Stomach (tissue), 9 donors: ENCODE measurements around the gene SH3BP5. TPM values are rescaled to one million over a fixed set of nuclear protein-coding genes. Genes with fewer than 3 reads are reported as not detected.

ENCODE experiments used
- DNase-seq, 2 donors: peaks; one replicate each; pipeline versions ENCODE4 v3.0.0 to v3.0.0-alpha.2; 2013 to 2019
- H3K27ac ChIP-seq, 5 donors: fragments of 200-600 bp in 4 of 5; sonication (generic) in 4 of 5; one replicate each; pipeline ENCODE4 v1.5.1; 2013 to 2019; ENCODE audit warnings: mild to moderate bottlenecking in 1 of 5, moderate library complexity in 1 of 5
- H3K27me3 ChIP-seq, 3 donors: fragments of 200-600 bp; sonication (generic); one replicate each; pipeline ENCODE4 v1.5.1; 2017 to 2019; ENCODE audit warnings: mixed run types in 1 of 3
- H3K36me3 ChIP-seq, 4 donors: fragments of 200-600 bp; sonication (generic); 1 replicate in 3 of 4; 2 replicates in 1 of 4; pipeline ENCODE4 v1.5.1; 2016 to 2019
- H3K4me1 ChIP-seq, 4 donors: fragments of 200-600 bp; sonication (generic); one replicate each; pipeline ENCODE4 v1.5.1; 2016 to 2019
- H3K4me3 ChIP-seq, 4 donors: fragments of 200-600 bp; sonication (generic) in 3 of 4; one replicate each; pipeline ENCODE4 v1.5.1; 2016 to 2019; ENCODE audit warnings: mild to moderate bottlenecking in 1 of 4
- H3K9me3 ChIP-seq, 4 donors: fragments of 200-600 bp; sonication (generic); one replicate each; pipeline ENCODE4 v1.5.1; 2016 to 2019
- EP300 ChIP-seq: sonication (generic); formaldehyde crosslinking; IDR thresholded peaks from one replicate; pipeline ENCODE4 v1.6.1; 2017; ENCODE audit warnings: antibody characterized with exemption
- POLR2A ChIP-seq, 4 donors: fragments of 450-650 bp; IDR thresholded peaks; one replicate each; pipeline ENCODE4 v1.6.1; 2016; ENCODE audit warnings: antibody characterized with exemption in 4 of 4, control low read depth in 2 of 4, mild to moderate bottlenecking in 1 of 4, moderate library complexity in 1 of 4
- POLR2AphosphoS5 ChIP-seq, 3 donors: sonication (generic); formaldehyde crosslinking; IDR thresholded peaks; one replicate each; pipeline ENCODE4 v1.6.1; 2016; ENCODE audit warnings: antibody characterized with exemption in 3 of 3
- WGBS, 5 donors: extraction: QIAGEN DNeasy Blood & Tissue Kit in 3 of 5; methylation state at CpG; one replicate each; pipeline versions ENCODE4 v1.1.5 to v1.1.7; 2013 to 2018; 5-methylcytosine and 5-hydroxymethylcytosine counted together
- intact Hi-C: fragments of 100-400 bp; cut with DNase I; formaldehyde crosslinking; loops from one replicate; pipeline ENCODE4 v1.15.1; 2023; ENCODE audit warnings: low total_unique reads
- polyA plus RNA-seq, 3 donors: library from polyadenylated mRNA; stranded (reverse); fragments of 200-250 nt; gene quantifications; one replicate each; pipeline ENCODE4 v1.2.3, GENCODE V29; 2013
- total RNA-seq, 5 donors: library from RNA; depleted of rRNA; stranded (reverse); fragments of >200 nt; gene quantifications; one replicate each; pipeline versions ENCODE4 v1.1.0 to v1.2.3, GENCODE V29; 2014 to 2016
- TF ChIP-seq, protein P1 (sequence below), 7 experiments: fragments of 450-650 bp in 4 of 7; fragments of 200-600 bp in 3 of 7; sonication (generic) in 3 of 7; IDR thresholded peaks; one replicate each; pipeline ENCODE4 v1.5.1; 2016 to 2019; ENCODE audit warnings: antibody characterized with exemption in 7 of 7, control low read depth in 2 of 7, mild to moderate bottlenecking in 1 of 7
- donor health status: healthy with polysubstance abuse.
- donor health status: Bipolar disorder and iron deficiency.
- donor health status: healthy.

SH3BP5 gene
- total and polyA plus RNA-seq, 8 donors: 1.8 to 43.7 (median 18.9) TPM

DNA sequence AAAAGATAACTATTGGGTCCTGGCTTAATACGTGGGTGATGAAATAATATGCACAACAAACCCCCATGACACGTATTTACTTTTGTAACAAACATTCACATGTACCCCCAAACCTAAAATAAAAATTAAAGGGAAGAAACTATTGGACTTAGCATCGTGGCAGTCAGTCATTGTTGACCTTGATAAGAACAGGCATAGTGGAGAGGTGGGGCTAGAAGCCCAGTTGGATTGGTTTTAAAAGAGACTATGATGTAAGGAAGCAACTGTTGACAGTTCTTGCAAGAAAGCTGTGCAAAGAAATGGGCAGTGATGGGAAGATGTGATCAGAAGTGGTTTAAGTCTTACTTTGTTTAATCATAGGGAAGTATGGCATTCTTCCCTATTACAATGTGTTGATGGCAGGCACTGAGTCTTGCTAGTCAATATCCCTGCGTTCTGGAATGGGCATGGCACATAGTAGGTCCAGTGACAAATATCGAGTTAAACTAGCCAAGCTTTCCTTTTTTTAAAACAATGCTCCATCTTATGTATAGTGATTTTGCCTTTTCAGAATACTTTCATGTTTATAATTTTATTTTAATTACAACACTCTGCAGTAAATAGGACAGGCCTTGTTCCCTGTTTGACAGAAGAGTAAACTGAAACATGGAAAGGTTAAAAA is 88.4 kb downstream of the SH3BP5 start:
- intact Hi-C loops: no loop called here
- peaks cover 0 to 29% (median 6%) of the 10 kb centered on the region in 4 donors for H3K4me1 ChIP-seq
- TF ChIP-seq POLR2AphosphoS5 (IDR thresholded peaks at IDR 0.05): no peak
- TF ChIP-seq EP300: no peak
- no peak for TF ChIP-seq POLR2A (IDR thresholded peaks at IDR 0.05)
- TF ChIP-seq, protein P1, sequence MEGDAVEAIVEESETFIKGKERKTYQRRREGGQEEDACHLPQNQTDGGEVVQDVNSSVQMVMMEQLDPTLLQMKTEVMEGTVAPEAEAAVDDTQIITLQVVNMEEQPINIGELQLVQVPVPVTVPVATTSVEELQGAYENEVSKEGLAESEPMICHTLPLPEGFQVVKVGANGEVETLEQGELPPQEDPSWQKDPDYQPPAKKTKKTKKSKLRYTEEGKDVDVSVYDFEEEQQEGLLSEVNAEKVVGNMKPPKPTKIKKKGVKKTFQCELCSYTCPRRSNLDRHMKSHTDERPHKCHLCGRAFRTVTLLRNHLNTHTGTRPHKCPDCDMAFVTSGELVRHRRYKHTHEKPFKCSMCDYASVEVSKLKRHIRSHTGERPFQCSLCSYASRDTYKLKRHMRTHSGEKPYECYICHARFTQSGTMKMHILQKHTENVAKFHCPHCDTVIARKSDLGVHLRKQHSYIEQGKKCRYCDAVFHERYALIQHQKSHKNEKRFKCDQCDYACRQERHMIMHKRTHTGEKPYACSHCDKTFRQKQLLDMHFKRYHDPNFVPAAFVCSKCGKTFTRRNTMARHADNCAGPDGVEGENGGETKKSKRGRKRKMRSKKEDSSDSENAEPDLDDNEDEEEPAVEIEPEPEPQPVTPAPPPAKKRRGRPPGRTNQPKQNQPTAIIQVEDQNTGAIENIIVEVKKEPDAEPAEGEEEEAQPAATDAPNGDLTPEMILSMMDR (IDR thresholded peaks at IDR 0.05): no peak
- no peaks in the 10 kb centered on the region for H3K27me3 ChIP-seq
- WGBS, 5 donors: 68 to 79% (median 72%) methylated on average over 5 of the region's 5 CpGs
- H3K27ac ChIP-seq: no peak overlapping the region
- H3K4me3 ChIP-seq: no peak overlapping the region
- H3K36me3 ChIP-seq: peaks cover 58 to 100% (median 100%) of the 10 kb centered on the region in 4 donors
- H3K9me3 ChIP-seq: no peaks in the 10 kb centered on the region
- no peak for DNase-seq

- peak in 1 of 2 donors; percentile 32 for DNase-seq
- WGBS, 5 donors: 89 to 98% (median 93%) methylated on average over 1 of the region's 1 CpG
- intact Hi-C loops: no loop called here
- H3K4me3 ChIP-seq: no peak overlapping the region
- H3K36me3 ChIP-seq: peaks cover 45 to 100% (median 99%) of the 10 kb centered on the region in 4 donors
- no peak overlapping the region for H3K27ac ChIP-seq
- TF ChIP-seq, protein P1 (IDR thresholded peaks at IDR 0.05): no peak
- TF ChIP-seq POLR2AphosphoS5 (IDR thresholded peaks at IDR 0.05) (no peak), EP300 (no peak), POLR2A (IDR thresholded peaks at IDR 0.05) (no peak)
- H3K4me1 ChIP-seq: peaks cover 0 to 23% (median 6%) of the 10 kb centered on the region in 4 donors
- H3K27me3 ChIP-seq: no peaks in the 10 kb centered on the region
- no peaks in the 10 kb centered on the region for H3K9me3 ChIP-seq
These were observed 91.0 kb downstream of the SH3BP5 start for GRCh38 chr3:15241341-15241740.

DNA sequence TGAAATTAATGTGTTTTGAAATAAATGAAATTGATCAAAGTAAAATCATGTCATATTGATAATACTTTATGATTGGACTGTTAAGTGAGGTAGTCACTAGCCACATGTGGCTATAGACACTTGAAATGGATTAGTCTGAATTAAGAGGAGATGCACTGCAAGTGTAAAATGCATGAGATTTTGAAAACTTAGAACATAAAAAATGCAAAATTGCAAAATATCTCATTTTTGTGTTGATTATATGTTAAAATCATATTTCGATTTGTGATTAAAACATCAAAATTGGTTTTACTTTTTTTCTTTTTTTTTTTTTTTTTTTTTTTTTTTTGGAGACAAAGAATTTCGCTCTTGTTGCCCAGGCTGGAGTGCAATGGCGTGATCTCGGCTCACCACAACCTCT is 103.1 kb downstream of the SH3BP5 start:
- TF ChIP-seq, protein P1 (IDR thresholded peaks at IDR 0.05): no peak
- TF ChIP-seq POLR2A (IDR thresholded peaks at IDR 0.05) (no peak), EP300 (no peak), POLR2AphosphoS5 (IDR thresholded peaks at IDR 0.05) (no peak)
- no peaks in the 10 kb centered on the region for H3K27me3 ChIP-seq
- intact Hi-C loops: no loop called here
- no peak overlapping the region for H3K27ac ChIP-seq
- H3K4me1 ChIP-seq: no peaks in the 10 kb centered on the region
- H3K9me3 ChIP-seq: no peaks in the 10 kb centered on the region
- WGBS, 5 donors: 88 to 99% (median 96%) methylated on average over 4 of the region's 4 CpGs
- H3K36me3 ChIP-seq: peaks cover 36 to 100% (median 92%) of the 10 kb centered on the region in 4 donors
- no peak overlapping the region for H3K4me3 ChIP-seq
- DNase-seq: no peak

GRCh38 chr3:15228147-15228546 is 104.2 kb downstream of the SH3BP5 start:
- intact Hi-C loops: no loop called here
- H3K36me3 ChIP-seq: peaks cover 27 to 100% (median 92%) of the 10 kb centered on the region in 4 donors

More at GRCh38 chr3:15228147-15228546, 104.2 kb downstream of the SH3BP5 start:
- Histone ChIP-seq H3K27ac (no peak overlapping the region), H3K4me1 (peaks cover 0 to 6% (median 0%) of the 10 kb centered on the region in 4 donors), H3K9me3 (no peaks in the 10 kb centered on the region), H3K27me3 (no peaks in the 10 kb centered on the region), H3K4me3 (no peak overlapping the region)
- WGBS, 5 donors: 83 to 95% (median 87%) methylated on average over 1 of the region's 1 CpG
- DNase-seq: no peak
- no peak for TF ChIP-seq POLR2A (IDR thresholded peaks at IDR 0.05)
- TF ChIP-seq, protein P1 (IDR thresholded peaks at IDR 0.05): no peak
- no peak for TF ChIP-seq EP300
- TF ChIP-seq POLR2AphosphoS5 (IDR thresholded peaks at IDR 0.05): no peak
